H9 (cell line): ENCODE data around the gene SHC4. TPM values are rescaled to one million over a fixed set of nuclear protein-coding genes. Genes with fewer than 3 reads are reported as not detected.

Source experiments
- DNase-seq: peaks from one replicate; pipeline ENCODE4 v3.0.0-alpha.2; 2017
- H2AFZ ChIP-seq: one replicate; pipeline ENCODE4 v1.6.1; 2013; ENCODE audit warnings: mild to moderate bottlenecking, low read length, control low read depth, moderate library complexity
- H2AK5ac ChIP-seq: 2 replicates; pipeline ENCODE4 v1.6.1; 2013; ENCODE audit warnings: low read length, control low read depth, mixed read lengths; ENCODE audit not compliant: insufficient read length
- H2BK120ac ChIP-seq: one replicate; pipeline ENCODE4 v1.6.1; 2013; ENCODE audit warnings: low read depth, mild to moderate bottlenecking, low read length, control low read depth, inconsistent platforms; ENCODE audit not compliant: poor library complexity, severe bottlenecking
- H2BK12ac ChIP-seq: 2 replicates; pipeline ENCODE4 v1.6.1; 2013; ENCODE audit warnings: low read length, control low read depth, mixed read lengths, low read depth; ENCODE audit not compliant: insufficient read length
- H2BK15ac ChIP-seq: 2 replicates; pipeline ENCODE4 v1.6.1; 2013; ENCODE audit warnings: low read depth, low read length, control low read depth
- H2BK20ac ChIP-seq: one replicate; pipeline ENCODE4 v1.6.1; 2013; ENCODE audit warnings: low read depth, mild to moderate bottlenecking, low read length, control low read depth, inconsistent platforms; ENCODE audit not compliant: poor library complexity, severe bottlenecking
- H2BK5ac ChIP-seq: 2 replicates; pipeline ENCODE4 v1.6.1; 2013; ENCODE audit warnings: low read length, control low read depth, mixed read lengths; ENCODE audit not compliant: insufficient read length
- H3K14ac ChIP-seq: 2 replicates; pipeline ENCODE4 v1.6.1; 2013; ENCODE audit warnings: low read length, control low read depth; ENCODE audit not compliant: insufficient read depth
- H3K18ac ChIP-seq: 2 replicates; pipeline ENCODE4 v1.6.1; 2013; ENCODE audit warnings: low read depth, mild to moderate bottlenecking, mixed read lengths, low read length, control low read depth; ENCODE audit not compliant: insufficient read length
- H3K23ac ChIP-seq: 2 replicates; pipeline ENCODE4 v1.6.1; 2013; ENCODE audit warnings: low read length, control low read depth, mixed read lengths, low read depth; ENCODE audit not compliant: insufficient read length
- H3K23me2 ChIP-seq: 2 replicates; pipeline ENCODE4 v1.6.1; 2013; ENCODE audit warnings: low read depth, mild to moderate bottlenecking, mixed read lengths, low read length, control low read depth; ENCODE audit not compliant: insufficient read length, poor library complexity, severe bottlenecking
- H3K27ac ChIP-seq: 2 replicates; pipeline ENCODE4 v1.5.1; 2013; ENCODE audit warnings: low read length, control low read depth, mixed read lengths, low read depth; ENCODE audit not compliant: insufficient read length
- H3K27me3 ChIP-seq: 2 replicates; pipeline ENCODE4 v1.6.1; 2013; ENCODE audit warnings: low read length, control low read depth, inconsistent platforms; ENCODE audit not compliant: insufficient read depth
- H3K4ac ChIP-seq: 2 replicates; pipeline ENCODE4 v1.6.1; 2013; ENCODE audit warnings: low read depth, mild to moderate bottlenecking, control low read depth, inconsistent platforms, low read length, moderate library complexity
- H3K4me1 ChIP-seq: 2 replicates; pipeline ENCODE4 v1.6.1; 2013; ENCODE audit warnings: low read length, control low read depth, inconsistent platforms; ENCODE audit not compliant: insufficient read depth
- H3K4me2 ChIP-seq: 2 replicates; pipeline ENCODE4 v1.6.1; 2013; ENCODE audit warnings: low read length, control low read depth, mixed read lengths; ENCODE audit not compliant: insufficient read length, insufficient read depth
- H3K56ac ChIP-seq: 2 replicates; pipeline ENCODE4 v1.6.1; 2013; ENCODE audit warnings: low read depth, mild to moderate bottlenecking, mixed read lengths, low read length, control low read depth; ENCODE audit not compliant: insufficient read length
- H3K79me1 ChIP-seq: 2 replicates; pipeline ENCODE4 v1.6.1; 2013; ENCODE audit warnings: low read depth, mild to moderate bottlenecking, moderate library complexity, low read length, control low read depth, inconsistent platforms; ENCODE audit not compliant: insufficient read depth, poor library complexity, severe bottlenecking
- H3K79me2 ChIP-seq: 2 replicates; pipeline ENCODE4 v1.6.1; 2013; ENCODE audit warnings: low read length, control low read depth, inconsistent platforms; ENCODE audit not compliant: insufficient read depth
- H3K9ac ChIP-seq: 2 replicates; pipeline ENCODE4 v1.6.1; 2013; ENCODE audit warnings: low read length, control low read depth, mixed read lengths; ENCODE audit not compliant: insufficient read length; ENCODE audit errors: extremely low read depth
- H3K9me3 ChIP-seq: one replicate; pipeline ENCODE4 v1.6.1; 2013; ENCODE audit warnings: low read depth, low read length, inconsistent platforms; ENCODE audit not compliant: control insufficient read depth
- H3T11ph ChIP-seq: one replicate; pipeline ENCODE4 v1.6.1; 2013; ENCODE audit warnings: mild to moderate bottlenecking, low read length, control low read depth, inconsistent platforms
- H4K20me1 ChIP-seq: one replicate; pipeline ENCODE4 v1.6.1; 2013; ENCODE audit not compliant: control insufficient read depth, insufficient read length, insufficient read depth
- H4K5ac ChIP-seq: 2 replicates; pipeline ENCODE4 v1.6.1; 2013; ENCODE audit warnings: low read depth, mild to moderate bottlenecking, mixed read lengths, low read length, control low read depth; ENCODE audit not compliant: insufficient read length
- H4K8ac ChIP-seq: replicated peaks from 2 replicates; pipeline ENCODE4 v1.6.1; 2013; ENCODE audit warnings: low read length, control low read depth, mixed read lengths, low read depth; ENCODE audit not compliant: insufficient read length
- H4K91ac ChIP-seq: 2 replicates; pipeline ENCODE4 v1.6.1; 2013; ENCODE audit warnings: low read depth, mild to moderate bottlenecking, moderate library complexity, mixed read lengths, low read length, control low read depth; ENCODE audit not compliant: insufficient read length
- H3K27ac Mint-ChIP-seq, 3 experiments: 2 replicates in 2 of 3; 3 replicates in 1 of 3; pipeline ENCODE4 v1.8.0; 2020 to 2021; ENCODE audit warnings: mixed read lengths in 3 of 3, mild to moderate bottlenecking in 1 of 3, moderate library complexity in 1 of 3
- H3K27me3 Mint-ChIP-seq: 2 replicates; pipeline ENCODE4 v1.8.0; 2021; ENCODE audit warnings: low read depth, mild to moderate bottlenecking, moderate library complexity, mixed read lengths
- H3K36me3 Mint-ChIP-seq, 3 experiments: 2 replicates in 2 of 3; 3 replicates in 1 of 3; pipeline ENCODE4 v1.8.0; 2020 to 2021; ENCODE audit warnings: low read depth in 3 of 3, mixed read lengths in 3 of 3; ENCODE audit not compliant: insufficient read depth in 1 of 3
- H3K4me1 Mint-ChIP-seq, 2 experiments: 2 replicates each; pipeline ENCODE4 v1.8.0; 2020; ENCODE audit warnings: mixed read lengths in 2 of 2
- H3K4me3 Mint-ChIP-seq, 2 experiments: 2 replicates in 1 of 2; 3 replicates in 1 of 2; pipeline ENCODE4 v1.8.0; 2020 to 2021; ENCODE audit warnings: mild to moderate bottlenecking in 2 of 2, mixed read lengths in 2 of 2, moderate library complexity in 1 of 2
- H3K9me3 Mint-ChIP-seq, 2 experiments: 2 replicates in 1 of 2; 3 replicates in 1 of 2; pipeline ENCODE4 v1.8.0; 2020; ENCODE audit warnings: mild to moderate bottlenecking in 2 of 2, mixed read lengths in 2 of 2, moderate library complexity in 1 of 2
- CTCF ChIP-seq: fragments of 200-600 bp; sonication (generic); conservative IDR thresholded peaks from 3 replicates; pipeline ENCODE4 v1.8.0; 2021; ENCODE audit warnings: antibody characterized with exemption, mild to moderate bottlenecking
- WGBS: extraction: QIAGEN DNeasy Blood & Tissue Kit; methylation state at CpG from one replicate; pipeline ENCODE4 v1.1.7; 2013; ENCODE audit warnings: missing lambda C conversion rate, low lambda C conversion rate, mixed read lengths; ENCODE audit not compliant: insufficient read length; ENCODE audit errors: extremely low coverage; 5-methylcytosine and 5-hydroxymethylcytosine counted together
- total RNA-seq: library from RNA; stranded (reverse); gene quantifications from 2 replicates; pipeline ENCODE4 v1.2.1, GENCODE V29; 2021

The SHC4 gene
- total RNA-seq, 1 experiment from 2014 or later = 0.26 TPM

- Histone ChIP-seq H2BK120ac (no peak overlapping the region), H4K5ac (no peak overlapping the region), H2BK12ac (no peak overlapping the region), H2BK15ac (no peak overlapping the region), H3K4me2 (no peak overlapping the region), H2AK5ac (no peak overlapping the region), H3K9me3 (no peaks in the 10 kb centered on the region), H3K27ac (no peak overlapping the region), H3K4me1 (no peaks in the 10 kb centered on the region), H2BK5ac (no peak overlapping the region), H3K79me2 (no peaks in the 10 kb centered on the region), H4K8ac (no peak overlapping the region), H3K4ac (no peak overlapping the region), H2BK20ac (no peak overlapping the region), H3T11ph (no peak overlapping the region), H4K20me1 (no peaks in the 10 kb centered on the region), H3K18ac (no peak overlapping the region), H3K23me2 (no peaks in the 10 kb centered on the region), H4K91ac (no peak overlapping the region), H3K9ac (no peak overlapping the region), H3K56ac (no peak overlapping the region), H2AFZ (no peak overlapping the region), H3K23ac (no peak overlapping the region), H3K79me1 (no peaks in the 10 kb centered on the region), H3K27me3 (no peaks in the 10 kb centered on the region), H3K14ac (no peak overlapping the region)
- Mint-ChIP-seq H3K4me3 (no peak overlapping the region), H3K4me1 (peaks cover 3 to 6% of the 10 kb centered on the region in 2 experiments; a peak in 3 of 4 replicates), H3K27me3 (no peaks in the 10 kb centered on the region), H3K27ac (no peak overlapping the region), H3K9me3 (no peaks in the 10 kb centered on the region), H3K36me3 (peaks cover 9 to 36% (median 35%) of the 10 kb centered on the region in 3 experiments; a peak in 6 of 7 replicates)
- no peak for TF ChIP-seq CTCF
- DNase-seq = no peak
- no CpG with 5 or more reads among the region's 2 CpGs for WGBS
These were observed 178.0 kb downstream of the SHC4 start for GRCh38 chr15:48785712-48786111.
